LNCaP clone FGC (cell line): ENCODE results near the gene CD300H.

ENCODE experiments used
- DNase-seq: peaks from one replicate; pipeline ENCODE4 v3.0.0-alpha.2; 2011; ENCODE audit warnings: low read depth
- H3K4me3 ChIP-seq: 2 replicates; pipeline ENCODE4 v1.5.1; 2011; ENCODE audit warnings: mild to moderate bottlenecking, low read depth, low read length, control low read depth
- CTCF ChIP-seq: IDR thresholded peaks from 2 replicates; pipeline ENCODE4 v1.5.1; 2012; ENCODE audit warnings: mild to moderate bottlenecking; ENCODE audit not compliant: control insufficient read depth, insufficient read depth; ENCODE audit errors: extremely low read depth

The CD300H gene

GRCh38 chr17:74567397-74567796 is at the start of gene CD300H:
Gene CD300H (minus strand): TSS chr17:74567509.
- DNase-seq: no peak
- no peak within 1 kb of the TSS for H3K4me3 ChIP-seq
- no peak for TF ChIP-seq CTCF

GRCh38 chr17:74616696-74617095 is 49.4 kb upstream of the CD300H start:
- TF ChIP-seq CTCF: no peak
- DNase-seq: no peak
- H3K4me3 ChIP-seq: no peak overlapping the region

GRCh38 chr17:74612046-74612445 is 44.7 kb upstream of the CD300H start:
- no peak overlapping the region for H3K4me3 ChIP-seq
- no peak for TF ChIP-seq CTCF
- DNase-seq: no peak

GRCh38 chr17:74610108-74610507 is 42.8 kb upstream of the CD300H start:
- no peak for DNase-seq
- TF ChIP-seq CTCF: no peak
- no peak overlapping the region for H3K4me3 ChIP-seq

- H3K4me3 ChIP-seq: no peak overlapping the region
- no peak for TF ChIP-seq CTCF
- no peak for DNase-seq
These were observed 41.2 kb upstream of the CD300H start for GRCh38 chr17:74608511-74608910.

- H3K4me3 ChIP-seq: no peak overlapping the region
- TF ChIP-seq CTCF: no peak
- no peak for DNase-seq
These were observed 39.9 kb upstream of the CD300H start for GRCh38 chr17:74607221-74607620.

GRCh38 chr17:74606050-74606449 is 38.7 kb upstream of the CD300H start:
- H3K4me3 ChIP-seq: no peak overlapping the region
- no peak for TF ChIP-seq CTCF
- DNase-seq: no peak
